GM23338 (cell line): ENCODE results near the gene CACNA1C. TPM values are rescaled to one million over a fixed set of nuclear protein-coding genes. Genes with fewer than 3 reads are reported as not detected.

Experiments used
- ATAC-seq: fragments of 200-7000 bp; cut with Tn5 transposase; 3 replicates; pipeline ENCODE4 v1.9.1; 2020
- DNase-seq: peaks from one replicate; pipeline ENCODE4 v3.0.0-alpha.2; 2015; ENCODE audit warnings: low spot score
- H2AFZ ChIP-seq: fragments of 200-600 bp; sonication (generic); 2 replicates; pipeline ENCODE4 v1.8.0; 2016; ENCODE audit warnings: antibody characterized with exemption, mild to moderate bottlenecking, moderate library complexity
- H3F3A ChIP-seq: fragments of 200-600 bp; sonication (generic); replicated peaks from 2 replicates; pipeline ENCODE4 v1.8.0; 2017; ENCODE audit warnings: antibody characterized with exemption, mixed run types, low read depth
- H3K27ac ChIP-seq: fragments of 200-600 bp; sonication (generic); 2 replicates; pipeline ENCODE4 v1.6.1; 2016; ENCODE audit warnings: low read depth
- H3K27me3 ChIP-seq: fragments of 200-600 bp; sonication (generic); 2 replicates; pipeline ENCODE4 v1.8.0; 2016; ENCODE audit warnings: mild to moderate bottlenecking, mixed run types, moderate library complexity; ENCODE audit not compliant: insufficient read depth
- H3K36me3 ChIP-seq: fragments of 200-600 bp; sonication (generic); 2 replicates; pipeline ENCODE4 v1.8.0; 2016; ENCODE audit warnings: mild to moderate bottlenecking; ENCODE audit not compliant: insufficient read depth
- H3K4me1 ChIP-seq: fragments of 200-600 bp; sonication (generic); 2 replicates; pipeline ENCODE4 v1.8.0; 2016; ENCODE audit warnings: mild to moderate bottlenecking, moderate library complexity; ENCODE audit not compliant: insufficient read depth
- H3K4me2 ChIP-seq: fragments of 200-600 bp; sonication (generic); 2 replicates; pipeline ENCODE4 v1.7.1; 2017; ENCODE audit warnings: mixed run types
- H3K4me3 ChIP-seq: fragments of 200-600 bp; sonication (generic); 2 replicates; pipeline ENCODE4 v1.6.1; 2016; ENCODE audit warnings: mixed run types
- H3K79me2 ChIP-seq: fragments of 200-600 bp; sonication (generic); replicated peaks from 2 replicates; pipeline ENCODE4 v1.8.0; 2017; ENCODE audit warnings: mild to moderate bottlenecking; ENCODE audit not compliant: insufficient read depth
- H3K9me2 ChIP-seq: fragments of 200-600 bp; sonication (generic); 2 replicates; pipeline ENCODE4 v1.8.0; 2017; ENCODE audit not compliant: insufficient read depth
- H4K20me1 ChIP-seq: fragments of 200-600 bp; sonication (generic); replicated peaks from 2 replicates; pipeline ENCODE4 v1.8.0; 2017; ENCODE audit warnings: mild to moderate bottlenecking; ENCODE audit not compliant: insufficient read depth
- H3K27ac Mint-ChIP-seq: 2 replicates; pipeline ENCODE4 v1.8.0; 2020; ENCODE audit warnings: inconsistent platforms, mild to moderate bottlenecking, moderate library complexity, mixed read lengths
- H3K27me3 Mint-ChIP-seq: 3 replicates; pipeline ENCODE4 v1.8.0; 2022; ENCODE audit warnings: low read depth, mild to moderate bottlenecking, moderate library complexity, mixed read lengths, inconsistent platforms; ENCODE audit not compliant: insufficient read depth, poor library complexity
- H3K36me3 Mint-ChIP-seq: 3 replicates; pipeline ENCODE4 v1.8.0; 2021; ENCODE audit warnings: low read depth, mild to moderate bottlenecking, inconsistent platforms, moderate library complexity, mixed read lengths
- H3K4me1 Mint-ChIP-seq: 3 replicates; pipeline ENCODE4 v1.8.0; 2020; ENCODE audit warnings: mild to moderate bottlenecking, inconsistent platforms, mixed read lengths
- H3K4me3 Mint-ChIP-seq: 3 replicates; pipeline ENCODE4 v1.8.0; 2021; ENCODE audit warnings: moderate library complexity, mild to moderate bottlenecking, inconsistent platforms, mixed read lengths
- H3K9me3 Mint-ChIP-seq: 3 replicates; pipeline ENCODE4 v1.8.0; 2020; ENCODE audit warnings: moderate library complexity, mild to moderate bottlenecking, inconsistent platforms, mixed read lengths
- CREB1 ChIP-seq: fragments of 250-450 bp; sonication (Bioruptor Pico); IDR thresholded peaks from 2 replicates; pipeline ENCODE4 v1.5.0; 2020; ENCODE audit warnings: low read depth, mild to moderate bottlenecking, moderate library complexity
- CTCF ChIP-seq, 2 experiments: fragments of 200-600 bp in 1 of 2; sonication (generic) in 1 of 2; conservative IDR thresholded peaks; 2 replicates each; pipeline versions ENCODE4 v1.5.1 to v1.6.1; 2016 to 2017; ENCODE audit warnings: antibody characterized with exemption in 2 of 2, low read depth in 2 of 2, mild to moderate bottlenecking in 2 of 2, moderate library complexity in 1 of 2
- EZH2 ChIP-seq: fragments of 200-600 bp; sonication (generic); IDR thresholded peaks from one replicate; pipeline ENCODE4 v1.8.0; 2017; ENCODE audit warnings: antibody characterized with exemption, mild to moderate bottlenecking, low read depth; ENCODE audit not compliant: unreplicated experiment
- STAT1 ChIP-seq: IDR thresholded peaks from one replicate; pipeline ENCODE4 v1.6.1; 2016; ENCODE audit warnings: antibody characterized with exemption; ENCODE audit not compliant: unreplicated experiment
- ZNF462 ChIP-seq: fragments of 250-450 bp; sonication (Bioruptor Pico); IDR thresholded peaks from 2 replicates; pipeline ENCODE4 v1.5.0; 2020; ENCODE audit warnings: mild to moderate bottlenecking, moderate library complexity
- polyA plus RNA-seq: library from polyadenylated mRNA; unstranded; fragments of >200 nt; fragmentation: Nextera tagmentation; extraction: Ambion mirVana; gene quantifications from 2 replicates; pipeline ENCODE4 v1.2.1, GENCODE V29; 2016
- total RNA-seq: library from RNA; depleted of rRNA; stranded (reverse); fragments of >200 nt; shearing (Covaris generic); gene quantifications from 2 replicates; pipeline ENCODE4 v1.2.3, GENCODE V29; 2014

The CACNA1C gene
- total and polyA plus RNA-seq, 2 experiments from 2014 or later, result 0.78 to 2.1 TPM

- TF ChIP-seq ZNF462 (CRISPR knock-in tag), result no peak
Measured at GRCh38 chr12:2334689-2335088, 281.9 kb downstream of the CACNA1C start (continued).

GRCh38 chr12:2335109-2335508, 282.3 kb downstream of the CACNA1C start:
- Histone ChIP-seq H3K4me1 (no peaks in the 10 kb centered on the region), H3K4me2 (no peak overlapping the region), H4K20me1 (no peaks in the 10 kb centered on the region), H3K36me3 (no peaks in the 10 kb centered on the region), H3F3A (no peaks in the 10 kb centered on the region), H3K79me2 (no peaks in the 10 kb centered on the region), H2AFZ (no peak overlapping the region), H3K27ac (no peak overlapping the region), H3K9me2 (peaks cover 4% of the 10 kb centered on the region; the same call in 1 of the 2 replicates), H3K27me3 (no peaks in the 10 kb centered on the region), H3K4me3 (no peak overlapping the region)
- no peak overlapping the region for H3K4me3 Mint-ChIP-seq
- no peaks in the 10 kb centered on the region for H3K27me3 Mint-ChIP-seq
- no peaks in the 10 kb centered on the region for H3K36me3 Mint-ChIP-seq
- no peak overlapping the region for H3K27ac Mint-ChIP-seq
- peaks cover 2% of the 10 kb centered on the region for H3K4me1 Mint-ChIP-seq
- DNase-seq (no peak), ATAC-seq (no peak)
- TF ChIP-seq CREB1 (CRISPR knock-in tag) (no peak), STAT1 (no peak), EZH2 (no peak), CTCF (conservative IDR thresholded peaks at IDR 0.05; ENCODE audit: low read depth in 2 of 2) (no peak)
- H3K9me3 Mint-ChIP-seq, result no peaks in the 10 kb centered on the region
